UCSD-AML1 (cell line): Measurements from ENCODE around the gene BCCIP.
A peak's percentile ranks its signal among the peaks of the same experiment; 100 is the strongest.

Source experiments
- DNase-seq: peaks from one replicate; lab custom pipeline; 2025; ENCODE audit not compliant: unreplicated experiment; lab: John Stamatoyannopoulos, UW

The BCCIP gene

DNA sequence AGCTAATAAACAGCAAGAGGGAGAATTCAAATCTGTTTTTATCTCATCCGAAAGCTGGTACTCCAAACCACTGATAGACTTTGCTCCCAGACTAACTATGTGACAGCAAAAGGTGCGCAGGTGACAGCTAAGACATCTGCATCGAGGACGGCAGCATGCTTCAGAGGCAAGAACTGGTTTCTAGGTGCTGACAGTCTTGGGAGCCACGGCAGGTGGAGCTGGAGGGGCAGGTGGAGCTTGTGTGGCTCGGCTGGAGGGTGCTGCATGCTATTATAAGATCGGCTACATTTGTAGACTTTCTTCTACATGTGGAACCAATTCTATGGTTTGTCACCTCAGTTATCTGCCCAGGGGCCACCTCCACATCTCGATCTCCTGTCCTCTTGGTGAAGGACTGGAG is 25.9 kb upstream of the BCCIP start:
- no peak for DNase-seq

DNA sequence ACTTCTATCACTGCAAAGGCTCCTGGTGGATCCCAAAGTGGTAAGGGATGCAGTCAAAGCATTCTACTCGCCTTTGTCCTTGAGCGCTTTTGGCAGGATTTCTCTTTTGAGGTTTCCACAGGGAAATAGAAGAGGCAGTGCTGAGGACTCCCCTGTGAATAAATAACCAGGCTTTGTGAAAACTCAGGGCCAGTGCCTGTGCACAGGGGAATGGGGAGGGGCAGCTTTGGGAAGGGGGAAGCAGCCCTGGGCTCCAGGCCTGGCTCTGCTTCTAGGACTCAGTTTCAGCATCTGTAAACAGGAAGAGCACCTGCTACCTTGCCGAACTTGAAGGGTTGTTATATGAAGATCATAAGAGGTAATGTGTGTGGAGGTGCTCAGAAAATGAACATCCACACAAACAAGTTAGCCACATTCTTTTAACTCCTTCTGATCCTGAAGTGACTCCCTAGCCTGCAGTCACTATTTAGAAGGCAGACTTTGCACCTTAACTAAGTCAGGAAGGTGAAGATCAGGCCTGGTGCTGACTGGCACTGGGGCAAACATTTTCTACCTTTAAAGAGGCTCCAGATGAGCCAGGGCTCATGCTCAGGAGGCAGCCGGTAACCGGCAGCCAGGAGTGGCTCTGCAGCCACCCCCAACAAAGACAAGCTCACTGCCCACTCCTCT is 25.2 kb upstream of the BCCIP start:
- DNase-seq = no peak

DNA sequence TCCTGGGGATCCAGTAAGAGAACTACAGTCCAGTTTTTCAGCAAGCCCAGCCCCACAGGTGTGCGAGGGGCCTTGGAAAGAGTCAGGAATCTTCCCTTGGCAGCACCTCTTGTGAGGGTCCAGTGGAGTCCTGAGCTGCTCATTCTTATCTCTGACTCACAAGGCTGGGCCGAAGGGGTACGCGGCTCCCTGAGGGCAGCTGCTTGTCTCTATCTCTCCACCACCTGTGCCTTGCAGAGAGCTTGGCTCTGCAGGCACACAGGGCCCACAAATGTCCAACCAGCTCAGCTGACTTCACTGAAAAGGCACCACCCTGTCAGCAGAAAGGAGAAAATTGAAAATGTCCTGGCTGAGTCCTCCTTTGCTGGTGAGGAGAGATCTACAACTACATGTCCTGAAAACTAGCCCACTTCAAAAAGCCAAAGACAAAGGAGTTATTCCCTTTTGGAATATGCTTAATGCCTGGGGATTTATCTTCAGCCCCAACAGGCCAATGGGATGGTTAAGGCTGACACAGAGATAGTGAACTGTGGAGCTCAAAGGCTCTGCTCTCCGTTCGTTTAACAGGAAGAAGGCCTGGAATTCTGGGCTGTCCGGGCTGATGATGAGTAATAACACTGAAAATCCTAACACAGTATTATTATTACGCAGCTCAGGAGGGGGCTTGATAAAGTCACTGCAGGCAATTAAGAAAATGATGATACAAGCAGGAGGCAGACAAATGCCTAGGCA is 23.7 kb upstream of the BCCIP start:
- no peak for DNase-seq

DNA sequence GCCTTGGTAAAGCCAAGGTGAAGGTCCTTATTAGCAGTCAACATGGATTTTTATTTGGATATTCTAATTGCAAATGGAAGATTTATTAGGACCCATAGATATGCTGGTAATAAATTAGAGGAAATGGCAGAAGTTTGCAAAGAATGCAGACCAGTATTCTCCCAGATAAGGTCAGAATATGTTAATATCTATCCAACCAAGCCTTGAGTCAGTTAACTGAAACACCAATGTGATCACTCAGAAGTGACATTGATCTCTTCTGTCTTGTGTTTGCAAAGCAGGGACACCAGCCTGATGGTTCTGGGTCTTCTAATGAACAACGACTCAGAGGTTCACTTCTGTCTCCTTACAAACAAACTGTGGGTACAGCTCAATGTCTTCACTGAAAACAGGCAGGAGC is 21.8 kb upstream of the BCCIP start:
- no peak for DNase-seq

DNA sequence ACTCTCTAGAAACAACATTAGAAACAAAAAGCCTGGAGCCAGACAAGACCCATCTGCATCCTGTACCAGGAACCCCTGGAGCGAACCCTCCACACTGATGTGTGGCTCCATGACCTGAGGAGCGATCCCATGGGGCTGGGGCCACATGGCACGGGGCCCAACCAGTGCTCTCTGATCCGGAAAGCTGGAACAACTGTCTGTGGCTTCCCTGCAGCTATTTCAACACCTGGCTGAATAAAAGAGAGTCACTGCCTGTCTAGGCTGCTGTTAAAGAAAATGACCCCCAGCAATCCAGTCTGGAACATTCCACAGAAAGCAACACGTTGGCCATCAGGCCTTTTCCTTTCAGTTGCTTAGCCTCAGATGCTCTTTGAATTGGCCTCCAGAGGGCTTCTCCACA is 21.2 kb upstream of the BCCIP start:
- no peak for DNase-seq

DNA sequence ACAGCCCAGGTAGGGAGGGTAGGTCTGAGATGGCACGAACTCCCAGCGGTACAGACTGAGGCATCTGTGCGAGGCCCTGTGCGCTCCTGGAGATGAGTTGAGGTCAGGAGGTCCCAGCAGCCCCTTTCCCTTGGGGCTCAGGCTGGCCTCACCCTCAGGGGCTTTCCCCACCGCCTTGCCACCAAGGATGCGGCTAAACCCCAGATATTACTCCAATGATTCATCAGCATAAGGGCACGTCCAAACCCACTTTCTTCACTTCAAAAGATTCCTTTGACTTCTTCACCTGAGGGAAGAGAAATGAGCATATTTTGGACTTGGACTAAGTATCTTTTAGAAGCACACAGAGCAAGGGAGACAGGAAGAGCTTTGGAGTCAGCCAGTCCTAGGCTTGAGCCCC is 20.6 kb upstream of the BCCIP start:
- DNase-seq = no peak

DNA sequence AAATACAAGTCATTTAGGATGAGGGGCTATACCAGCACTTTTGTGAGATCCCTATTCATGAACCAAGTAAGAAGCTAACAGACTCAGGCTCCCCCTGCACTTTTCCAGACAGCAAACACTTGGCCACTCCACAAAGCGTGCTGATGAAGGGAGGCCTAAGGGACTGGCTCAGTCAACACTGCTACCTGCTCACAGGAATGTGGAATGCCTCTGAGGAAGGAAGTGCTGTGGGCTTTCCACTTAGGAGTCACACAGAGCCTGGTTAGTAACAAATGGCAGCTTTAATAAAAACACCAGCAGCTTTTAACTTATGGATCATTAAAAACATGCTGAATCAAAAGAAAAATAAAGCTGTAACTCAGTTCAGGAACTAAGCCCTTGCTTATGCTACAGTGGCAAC is 15.3 kb upstream of the BCCIP start:
- DNase-seq = peak; percentile 48

DNA sequence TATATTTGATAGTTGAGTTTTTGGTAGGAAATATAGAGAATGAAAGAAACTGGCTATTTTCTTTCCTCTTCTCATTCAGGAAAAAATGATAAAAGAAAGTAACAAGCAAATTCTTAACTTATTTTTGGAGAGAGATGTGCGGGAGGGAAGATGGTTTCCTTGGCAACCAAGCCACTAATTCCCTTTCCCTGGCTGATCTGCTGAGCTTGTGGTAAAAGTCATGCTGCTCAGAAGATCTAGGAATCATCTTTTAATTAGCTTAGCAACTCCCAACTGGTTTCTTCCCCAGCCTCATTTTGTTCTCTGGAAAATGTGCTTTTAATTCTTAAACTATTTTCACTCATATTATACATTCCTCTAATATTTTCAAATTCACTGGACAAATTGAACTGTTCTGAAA is 12.1 kb upstream of the BCCIP start:
- no peak for DNase-seq

DNA sequence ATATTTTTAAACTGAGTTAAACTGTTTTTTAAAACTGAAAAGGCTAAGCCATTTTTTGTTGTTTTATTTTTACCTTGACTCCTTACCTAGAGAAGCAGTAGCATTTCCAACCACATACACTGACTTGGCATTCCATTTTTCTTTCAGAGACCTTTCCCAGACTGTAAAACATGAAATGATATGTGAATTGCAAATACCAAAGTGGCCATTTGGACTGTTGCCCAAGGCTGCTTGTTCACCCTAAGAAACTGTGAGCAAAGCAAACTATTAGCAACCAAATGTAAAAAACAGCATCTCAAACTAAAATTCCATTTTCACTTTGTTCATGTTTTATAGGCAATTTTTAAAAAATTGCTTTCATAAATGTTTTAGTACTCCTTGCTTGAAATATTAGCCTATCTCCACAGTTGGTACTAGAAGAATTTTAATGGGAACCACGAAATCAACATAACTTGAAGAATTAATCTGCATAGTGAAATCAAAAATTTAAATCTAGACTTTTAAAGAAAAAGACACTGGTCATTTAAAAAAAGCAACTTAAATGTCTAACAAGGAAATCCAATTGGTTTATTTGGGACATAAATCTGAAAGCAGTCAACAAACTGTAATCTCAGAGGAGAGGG is 11.1 kb upstream of the BCCIP start:
- no peak for DNase-seq

DNA sequence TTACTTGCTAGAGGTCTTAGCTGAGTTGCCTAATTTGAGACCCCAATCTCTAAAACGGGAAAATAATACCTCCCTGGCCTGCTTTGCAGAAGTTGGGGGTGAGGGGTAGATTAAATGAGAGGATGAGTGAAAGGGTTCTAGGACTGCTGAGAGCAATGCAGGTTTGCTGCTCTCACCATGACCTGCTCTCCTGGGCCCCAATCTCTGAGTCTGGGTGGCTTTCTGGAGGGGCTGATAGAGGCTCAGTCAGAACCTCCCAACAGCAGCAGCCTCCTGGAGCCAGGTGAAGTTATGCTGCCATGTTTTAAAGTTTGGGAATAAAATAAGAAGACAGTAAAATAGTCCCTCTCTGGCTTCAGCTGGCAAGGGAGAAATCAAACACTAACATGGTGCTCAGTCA is 7.6 kb upstream of the BCCIP start:
- DNase-seq = no peak

DNA sequence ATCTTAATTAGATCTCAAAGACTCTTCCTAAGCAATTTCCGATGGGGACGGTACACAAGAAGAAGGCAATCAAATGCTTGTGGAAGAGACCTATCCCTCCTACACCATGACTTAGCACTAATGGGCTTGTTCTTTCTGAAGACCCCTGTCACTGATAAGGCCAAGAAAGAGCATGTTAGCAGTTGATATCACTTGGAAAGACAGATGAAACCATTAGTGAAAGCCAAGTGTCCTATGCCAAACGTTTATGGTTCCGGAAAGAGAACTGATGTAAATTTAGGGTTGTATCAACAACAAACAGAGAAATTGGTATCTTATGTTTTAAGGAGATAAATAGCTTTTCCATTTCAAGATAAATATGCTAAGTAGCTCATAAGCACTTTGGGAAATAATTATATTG is 6.8 kb upstream of the BCCIP start:
- DNase-seq = no peak

DNA sequence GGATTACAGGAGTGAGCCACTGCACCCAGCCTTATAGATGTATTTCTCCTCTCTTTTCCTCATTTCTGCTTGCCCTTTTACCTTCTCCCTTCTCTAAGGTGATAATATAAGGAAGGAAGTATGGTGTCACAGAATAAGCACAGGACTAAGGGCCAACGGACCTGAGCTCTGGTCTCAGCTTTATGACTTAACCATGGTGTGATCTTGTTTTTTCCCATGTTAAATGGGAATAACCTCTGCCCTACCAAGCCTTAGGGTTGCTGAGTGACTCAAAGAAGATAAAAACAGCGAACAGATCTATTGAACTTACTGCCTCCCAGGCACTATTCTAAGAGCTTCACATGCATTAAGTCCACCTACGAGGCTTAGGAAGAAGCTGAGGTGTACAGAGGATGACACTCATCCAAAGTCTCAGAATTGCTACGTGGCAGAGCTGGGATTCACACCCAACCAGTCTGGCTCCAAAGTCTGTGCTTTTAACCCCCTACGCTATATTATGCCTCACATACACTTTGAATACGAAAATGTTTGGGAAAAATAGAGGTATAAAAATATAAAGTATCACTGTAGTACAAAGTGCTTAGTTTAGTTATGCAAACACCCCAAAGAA is 5.9 kb upstream of the BCCIP start:
- DNase-seq = no peak

DNA sequence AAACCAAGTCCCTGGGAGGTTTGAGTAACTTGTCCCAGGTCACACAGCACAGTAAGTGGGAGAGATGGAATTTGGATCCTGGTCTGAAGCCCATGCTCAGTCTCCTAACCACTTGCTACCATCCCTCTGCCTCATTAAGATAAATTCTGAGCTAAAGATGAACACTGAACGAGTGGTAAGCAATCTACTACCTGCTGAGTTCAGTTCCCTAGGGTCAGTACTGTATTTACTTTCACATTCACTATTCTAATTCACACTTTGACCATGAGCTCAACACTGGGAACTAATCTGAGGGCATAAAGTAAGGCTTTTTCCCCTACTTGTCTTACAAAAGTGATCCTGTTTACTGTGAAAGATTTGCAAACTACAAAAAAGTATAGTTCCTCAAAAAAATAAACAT is 2.6 kb upstream of the BCCIP start:
- DNase-seq = no peak

DNA sequence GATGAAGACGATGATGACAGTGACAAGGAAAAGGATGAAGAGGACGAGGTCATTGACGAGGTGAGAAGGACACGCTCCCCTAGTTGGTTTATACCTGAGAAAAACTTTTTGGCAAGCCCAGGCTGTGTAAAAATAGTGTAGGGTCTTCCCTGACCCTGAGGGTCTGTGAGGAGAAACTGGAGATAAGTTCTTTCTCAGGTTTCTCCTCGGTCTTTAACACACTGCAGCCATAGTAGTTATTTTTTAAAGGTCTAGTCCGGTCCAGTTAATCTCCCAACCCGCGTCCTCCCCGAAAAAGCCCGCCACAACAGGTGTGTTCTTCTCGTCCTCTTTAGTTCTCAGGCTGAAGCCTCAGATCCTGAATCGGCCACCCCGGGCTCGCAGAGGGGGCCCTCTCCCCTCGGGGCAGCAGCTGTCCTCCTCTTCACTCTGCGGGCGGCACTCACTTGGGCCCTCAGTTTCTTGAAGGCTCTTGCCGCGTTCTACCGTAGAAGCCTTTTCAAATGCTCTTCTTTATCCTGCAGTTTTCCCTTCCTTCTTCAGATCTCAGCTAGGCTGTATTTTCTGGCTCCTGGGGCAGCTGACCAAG is 411 bp downstream of the BCCIP start:
- no peak for DNase-seq

DNA sequence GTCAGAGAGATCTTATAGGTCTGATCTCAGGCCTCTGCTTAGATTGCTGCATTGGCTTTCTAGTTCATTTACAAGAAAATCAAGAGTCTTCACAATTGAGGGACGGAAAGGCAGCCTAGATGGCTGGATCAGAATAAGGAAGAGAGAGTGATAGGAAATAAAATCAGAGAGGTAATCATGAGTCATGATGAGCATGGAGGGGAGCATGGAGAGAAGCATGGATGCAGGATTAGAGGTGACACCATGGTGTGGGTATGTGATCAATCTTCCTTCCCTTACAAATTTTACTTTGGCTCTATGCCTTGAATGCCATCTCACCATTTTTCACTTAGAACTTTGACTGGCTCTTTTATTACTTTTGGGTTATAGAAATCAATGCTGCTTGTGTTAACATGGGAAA is 1.4 kb downstream of the BCCIP start:
- no peak for DNase-seq

DNA sequence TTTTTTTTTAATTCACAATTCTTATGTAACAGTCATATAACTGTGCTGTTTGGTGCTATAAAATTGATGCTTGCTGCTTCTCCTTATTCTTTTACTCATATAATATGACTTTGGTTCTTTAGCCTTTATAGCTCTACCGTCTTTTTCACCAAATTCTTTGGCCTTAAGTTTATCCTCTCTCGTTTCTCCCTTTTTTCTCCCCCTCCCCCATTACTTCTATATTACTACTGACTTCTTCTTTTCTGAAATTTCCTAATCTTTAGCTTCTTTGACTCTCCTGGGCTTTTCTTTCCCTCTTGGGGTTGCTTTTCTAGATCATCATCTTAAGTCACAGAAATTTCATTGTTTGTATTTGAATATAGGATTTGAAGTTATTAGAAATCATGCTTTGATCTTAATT is 3.8 kb downstream of the BCCIP start:
- no peak for DNase-seq

DNA sequence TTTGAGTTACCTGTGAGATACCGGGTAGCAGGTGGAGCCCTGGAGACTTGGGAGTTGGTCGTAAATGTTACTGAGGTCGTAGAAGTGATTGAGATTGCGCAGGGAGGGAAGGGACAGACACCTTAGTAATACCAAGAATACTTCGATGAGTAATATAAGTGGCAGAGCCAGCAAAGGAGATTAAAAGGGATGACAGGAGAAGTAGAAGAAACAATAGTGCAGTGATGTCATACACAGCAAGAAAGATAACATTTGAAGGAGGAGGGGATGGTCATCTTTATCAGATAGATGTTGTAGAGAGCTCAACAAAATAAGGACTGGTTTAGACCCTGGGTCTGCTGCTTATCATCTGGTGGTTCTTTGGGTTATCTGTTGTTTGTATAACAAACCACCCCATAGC is 5.0 kb downstream of the BCCIP start:
- DNase-seq = no peak

DNA sequence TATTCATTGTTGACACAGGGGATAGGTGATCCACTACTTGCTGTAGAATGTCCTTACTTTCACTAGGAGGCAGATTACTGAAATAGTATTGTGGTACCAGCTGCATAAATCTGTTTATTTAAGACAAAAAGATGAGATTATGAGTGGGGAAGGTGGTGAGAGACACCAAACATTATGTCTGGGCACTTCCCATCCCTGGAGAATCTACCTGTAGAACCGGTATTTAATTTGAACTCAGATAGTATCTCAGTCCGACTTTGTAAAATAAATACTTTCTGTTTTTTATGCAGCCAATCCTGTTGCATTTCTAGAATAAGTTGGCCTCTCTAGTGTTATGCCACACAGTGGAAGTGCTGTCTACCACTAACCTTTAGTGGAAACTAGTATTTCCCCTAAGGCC is 13.4 kb downstream of the BCCIP start:
- DNase-seq = no peak

DNA sequence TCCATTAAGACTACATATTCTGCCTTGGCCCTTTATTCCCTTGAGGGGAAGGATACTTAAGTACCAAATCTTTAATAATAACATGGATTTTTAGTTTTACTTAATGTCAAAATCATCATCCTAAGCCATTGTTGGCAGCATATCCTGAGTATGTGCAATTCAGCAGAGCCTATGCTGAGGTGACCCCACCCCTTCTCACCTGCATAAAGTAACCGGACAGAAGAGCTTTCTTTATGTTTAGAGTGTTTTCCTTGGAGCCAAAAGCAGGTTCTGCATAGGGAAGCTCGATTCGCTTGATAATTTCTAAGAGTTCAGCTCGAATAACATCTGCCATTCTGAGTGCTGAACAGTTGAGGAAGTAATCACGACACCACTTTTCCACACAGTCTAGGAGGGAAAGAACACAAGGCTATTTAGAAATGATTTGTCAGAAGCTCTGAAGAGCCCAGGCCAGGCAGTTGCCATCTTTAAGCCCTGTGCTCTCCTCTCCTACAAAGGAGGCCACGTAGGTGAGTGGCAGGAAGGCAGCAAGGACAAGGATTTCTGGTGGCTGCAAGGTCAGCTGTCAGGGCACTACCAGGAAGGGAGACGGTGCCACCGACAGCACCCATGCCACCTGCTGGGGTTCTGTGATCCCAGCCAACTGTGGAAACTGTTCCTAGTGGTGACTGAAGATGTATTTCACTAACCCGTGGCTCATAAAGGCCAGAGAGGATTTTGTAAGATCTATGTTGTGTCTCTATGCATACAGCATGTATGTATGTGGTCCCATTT is 15.6 kb downstream of the BCCIP start:
- DNase-seq = no peak

DNA sequence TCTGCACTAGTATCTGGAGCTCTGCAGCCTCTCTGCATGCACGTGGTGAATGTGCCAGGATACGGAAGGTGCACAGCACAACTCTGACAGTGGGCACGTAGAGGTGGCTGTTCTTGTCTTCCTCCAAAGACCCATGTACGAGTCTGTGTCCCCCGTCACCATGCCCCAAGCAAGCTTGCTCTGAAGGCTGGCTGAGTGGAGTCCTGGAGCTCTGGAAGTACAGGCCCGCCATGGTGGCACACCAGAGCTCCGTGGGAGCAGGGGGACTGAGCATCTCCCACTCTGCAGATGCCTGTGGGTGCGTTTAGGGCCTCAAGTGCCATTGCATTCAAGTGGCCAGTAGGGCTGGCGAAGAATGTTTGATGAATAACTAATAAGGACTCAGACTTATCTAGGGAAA is 17.1 kb downstream of the BCCIP start:
- DNase-seq = no peak

DNA sequence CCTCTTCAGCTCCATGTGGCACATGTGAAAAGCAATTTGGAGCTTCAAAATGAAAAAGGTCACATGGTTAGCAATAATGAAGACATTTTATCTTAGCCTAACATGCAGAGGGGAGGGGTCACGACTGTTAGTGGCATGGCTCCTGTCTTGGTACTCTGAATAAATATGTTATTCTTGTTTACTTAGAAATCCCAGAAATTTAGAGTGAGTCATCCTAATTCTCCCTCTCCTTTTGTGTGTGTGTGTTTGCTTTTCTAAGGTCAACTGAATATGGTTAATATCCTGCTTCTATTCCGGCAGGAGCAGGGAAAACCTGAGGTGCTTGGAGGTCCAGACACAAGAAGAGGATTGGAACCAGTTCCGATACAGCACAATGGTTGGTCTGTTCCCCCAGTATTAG is 17.6 kb downstream of the BCCIP start:
- no peak for DNase-seq
